GM19452 (cell line): ENCODE measurements around the gene POLR1D.

Experiments used
- ATAC-seq: cut with Tn5 transposase; IDR thresholded peaks from one replicate; pipeline ENCODE4 v1.9.1; 2021; ENCODE audit not compliant: unreplicated experiment

POLR1D gene

GRCh38 chr13:27670861-27671260 lies 49.2 kb downstream of the POLR1D start:
- no peak for ATAC-seq

- no peak for ATAC-seq
These were observed 50.3 kb downstream of the POLR1D start for GRCh38 chr13:27672025-27672424.
